Neuronal stem cell (in vitro differentiated cells): Measurements from ENCODE around the gene LGR4.

ENCODE experiments used
- DNase-seq: peaks from one replicate; pipeline ENCODE4 v3.0.0-alpha.2; 2013; ENCODE audit warnings: low spot score
- H2AFZ ChIP-seq: one replicate; pipeline ENCODE4 v1.6.1; 2013; ENCODE audit warnings: mild to moderate bottlenecking, low read length, inconsistent platforms
- H2AK5ac ChIP-seq: 2 replicates; pipeline ENCODE4 v1.6.1; 2013; ENCODE audit warnings: low read depth, mild to moderate bottlenecking, inconsistent platforms, low read length, moderate library complexity, mixed read lengths
- H2BK120ac ChIP-seq: 2 replicates; pipeline ENCODE4 v1.6.1; 2013; ENCODE audit warnings: low read depth, mild to moderate bottlenecking, inconsistent platforms, low read length, moderate library complexity, mixed read lengths
- H2BK12ac ChIP-seq: one replicate; pipeline ENCODE4 v1.6.1; 2013; ENCODE audit warnings: low read length, inconsistent platforms
- H2BK15ac ChIP-seq: 2 replicates; pipeline ENCODE4 v1.6.1; 2013; ENCODE audit warnings: mild to moderate bottlenecking, low read length, inconsistent platforms, mixed read lengths
- H2BK5ac ChIP-seq: one replicate; pipeline ENCODE4 v1.6.1; 2013; ENCODE audit warnings: inconsistent platforms, mild to moderate bottlenecking, low read length, moderate library complexity
- H3K14ac ChIP-seq: one replicate; pipeline ENCODE4 v1.6.1; 2013; ENCODE audit warnings: low read length, inconsistent platforms
- H3K18ac ChIP-seq: 2 replicates; pipeline ENCODE4 v1.6.1; 2013; ENCODE audit warnings: low read length, inconsistent platforms
- H3K23ac ChIP-seq: 2 replicates; pipeline ENCODE4 v1.6.1; 2013; ENCODE audit warnings: low read depth, mild to moderate bottlenecking, mixed read lengths, low read length, inconsistent platforms; ENCODE audit not compliant: poor library complexity
- H3K27ac ChIP-seq: replicated peaks from 3 replicates; pipeline ENCODE4 v1.5.1; 2013; ENCODE audit warnings: low read length, inconsistent platforms
- H3K27me3 ChIP-seq, 3 experiments: 2 replicates each; pipeline ENCODE4 v1.6.1; 2013; ENCODE audit warnings: low read length in 3 of 3, mild to moderate bottlenecking in 2 of 3, inconsistent platforms in 1 of 3, low read depth in 1 of 3, mixed read lengths in 1 of 3, moderate library complexity in 1 of 3; ENCODE audit not compliant: control insufficient read depth in 3 of 3, insufficient read depth in 3 of 3
- H3K36me3 ChIP-seq, 2 donors: replicated peaks in 1 of 2; 2 replicates each; pipeline ENCODE4 v1.6.1; 2013; ENCODE audit warnings: low read length in 2 of 2; ENCODE audit not compliant: control insufficient read depth in 2 of 2, insufficient read depth in 2 of 2
- H3K4ac ChIP-seq: 2 replicates; pipeline ENCODE4 v1.6.1; 2013; ENCODE audit warnings: inconsistent platforms, mild to moderate bottlenecking, low read length, moderate library complexity
- H3K4me1 ChIP-seq, 2 donors: 1 replicate in 1 of 2; 2 replicates in 1 of 2; pipeline ENCODE4 v1.6.1; 2013; ENCODE audit warnings: low read length in 2 of 2, low read depth in 1 of 2; ENCODE audit not compliant: control insufficient read depth in 2 of 2, insufficient read depth in 1 of 2
- H3K4me2 ChIP-seq: one replicate; pipeline ENCODE4 v1.6.1; 2013; ENCODE audit warnings: mild to moderate bottlenecking, low read length, inconsistent platforms; ENCODE audit not compliant: insufficient read depth, poor library complexity, severe bottlenecking
- H3K4me3 ChIP-seq, 2 donors: 2 replicates each; pipeline ENCODE4 v1.5.1; 2013; ENCODE audit warnings: low read length in 2 of 2, mild to moderate bottlenecking in 2 of 2, inconsistent platforms in 1 of 2, moderate library complexity in 1 of 2
- H3K79me1 ChIP-seq: one replicate; pipeline ENCODE4 v1.6.1; 2013; ENCODE audit warnings: low read depth, mild to moderate bottlenecking, inconsistent platforms, low read length, moderate library complexity
- H3K9ac ChIP-seq: one replicate; pipeline ENCODE4 v1.6.1; 2013; ENCODE audit warnings: mild to moderate bottlenecking, low read depth, low read length, inconsistent platforms; ENCODE audit not compliant: poor library complexity
- H3K9me3 ChIP-seq, 2 donors: replicated peaks in 1 of 2; 2 replicates each; pipeline versions ENCODE3 to v1.6.1; 2013; ENCODE audit warnings: low read length in 2 of 2, mild to moderate bottlenecking in 2 of 2, inconsistent platforms in 1 of 2, low read depth in 1 of 2, mixed read lengths in 1 of 2, moderate library complexity in 1 of 2; ENCODE audit not compliant: control insufficient read depth in 2 of 2, insufficient read depth in 1 of 2
- H4K8ac ChIP-seq: one replicate; pipeline ENCODE4 v1.6.1; 2013; ENCODE audit warnings: low read depth, mild to moderate bottlenecking, inconsistent platforms, low read length, moderate library complexity
- H4K91ac ChIP-seq: one replicate; pipeline ENCODE4 v1.6.1; 2013; ENCODE audit warnings: low read length, low read depth, mild to moderate bottlenecking, inconsistent platforms; ENCODE audit not compliant: poor library complexity
- WGBS, 2 donors: extraction: QIAGEN DNeasy Blood & Tissue Kit; methylation state at CpG; one replicate each; pipeline ENCODE4 v1.1.7; 2013; ENCODE audit warnings: missing lambda C conversion rate in 2 of 2, mixed read lengths in 1 of 2; ENCODE audit not compliant: insufficient read length in 2 of 2, insufficient replicate concordance in 1 of 2; ENCODE audit errors: extremely low coverage in 2 of 2; 5-methylcytosine and 5-hydroxymethylcytosine counted together

LGR4 gene

DNA sequence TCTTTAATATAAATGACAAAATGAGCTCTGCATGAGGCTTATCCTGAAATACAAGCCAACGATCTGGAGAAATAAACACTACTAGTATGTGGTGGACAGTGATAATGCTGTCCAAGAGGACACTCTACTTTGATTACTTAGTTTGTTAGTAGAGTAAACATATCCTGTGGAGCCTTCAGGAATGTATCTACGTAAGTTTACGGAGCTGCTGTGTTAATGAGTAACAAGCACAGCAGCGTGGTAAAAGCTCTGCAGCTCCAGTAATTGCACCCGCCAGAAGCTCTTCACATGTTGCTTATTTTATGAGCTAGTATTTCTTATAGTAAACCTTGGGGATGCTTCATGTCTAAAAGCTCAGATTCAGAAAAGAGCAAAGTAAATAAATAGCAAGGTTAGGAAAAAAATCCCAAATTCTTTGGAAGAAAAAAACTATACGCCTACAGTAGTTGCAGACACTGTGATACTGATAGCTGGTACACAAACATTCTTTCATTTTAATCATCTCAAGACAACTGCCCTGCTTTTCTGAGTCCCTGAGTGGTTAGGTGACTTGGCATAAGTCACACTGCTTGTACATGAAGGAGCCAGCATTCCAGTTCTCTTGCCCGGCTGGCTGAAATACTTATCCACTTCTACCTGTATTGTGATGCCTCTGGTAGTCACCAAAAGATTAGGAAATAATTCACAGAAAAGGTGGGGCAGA lies 76.9 kb downstream of the LGR4 start:
- Histone ChIP-seq H3K23ac (no peak overlapping the region), H3K18ac (no peak overlapping the region), H2BK15ac (no peak overlapping the region), H3K4me2 (no peak overlapping the region), H3K9me3 (no peaks in the 10 kb centered on the region), H3K4ac (no peak overlapping the region), H4K8ac (no peak overlapping the region), H4K91ac (no peak overlapping the region), H3K9ac (no peak overlapping the region), H2BK5ac (no peak overlapping the region), H3K4me1 (peaks cover 30 to 34% of the 10 kb centered on the region in 2 donors), H2AK5ac (no peak overlapping the region), H2BK12ac (no peak overlapping the region), H2BK120ac (no peak overlapping the region), H3K4me3 (no peak overlapping the region), H2AFZ (no peak overlapping the region), H3K36me3 (peaks cover 5 to 9% of the 10 kb centered on the region in 2 donors), H3K27me3 (no peaks in the 10 kb centered on the region), H3K79me1 (no peaks in the 10 kb centered on the region), H3K14ac (no peak overlapping the region), H3K27ac (no peak overlapping the region)
- no CpG with 5 or more reads among the region's 7 CpGs for WGBS, 2 donors
- no peak for DNase-seq

DNA sequence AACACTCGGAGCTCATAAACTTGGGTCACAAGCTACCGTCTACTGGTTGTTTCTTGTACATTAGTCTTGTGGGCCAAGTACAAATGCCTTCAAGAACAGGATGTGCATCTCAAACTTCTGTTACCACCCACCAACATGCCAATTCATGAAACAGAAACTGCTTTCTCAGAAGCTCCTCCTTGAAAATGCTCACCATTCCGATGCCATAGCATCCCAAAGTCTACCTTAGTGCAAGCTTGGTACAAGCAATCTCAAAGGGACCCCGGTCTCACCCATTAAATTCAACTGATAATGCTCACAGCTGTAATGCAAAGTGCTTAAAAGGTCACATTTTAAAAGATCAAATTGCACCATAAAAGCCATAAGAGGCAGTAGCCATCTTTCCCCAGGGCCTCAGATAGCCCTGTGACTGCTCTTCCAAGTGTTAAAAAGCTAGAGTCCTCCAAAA lies 77.8 kb downstream of the LGR4 start:
- Histone ChIP-seq H3K9ac (no peak overlapping the region), H3K79me1 (no peaks in the 10 kb centered on the region), H3K4me3 (no peak overlapping the region), H3K18ac (no peak overlapping the region), H2BK5ac (no peak overlapping the region), H2AK5ac (no peak overlapping the region), H3K4me1 (peaks cover 32 to 38% of the 10 kb centered on the region in 2 donors), H2BK12ac (no peak overlapping the region), H3K27ac (peak overlapping the region; percentile 32), H3K4me2 (no peak overlapping the region), H4K8ac (no peak overlapping the region), H3K23ac (no peak overlapping the region), H2BK15ac (no peak overlapping the region), H3K27me3 (no peaks in the 10 kb centered on the region), H4K91ac (no peak overlapping the region), H3K9me3 (no peaks in the 10 kb centered on the region), H3K14ac (no peak overlapping the region), H2BK120ac (no peak overlapping the region), H3K36me3 (peaks cover 5 to 18% of the 10 kb centered on the region in 2 donors), H3K4ac (no peak overlapping the region), H2AFZ (no peak overlapping the region)
- no CpG with 5 or more reads among the region's 4 CpGs for WGBS, 2 donors
- no peak for DNase-seq

DNA sequence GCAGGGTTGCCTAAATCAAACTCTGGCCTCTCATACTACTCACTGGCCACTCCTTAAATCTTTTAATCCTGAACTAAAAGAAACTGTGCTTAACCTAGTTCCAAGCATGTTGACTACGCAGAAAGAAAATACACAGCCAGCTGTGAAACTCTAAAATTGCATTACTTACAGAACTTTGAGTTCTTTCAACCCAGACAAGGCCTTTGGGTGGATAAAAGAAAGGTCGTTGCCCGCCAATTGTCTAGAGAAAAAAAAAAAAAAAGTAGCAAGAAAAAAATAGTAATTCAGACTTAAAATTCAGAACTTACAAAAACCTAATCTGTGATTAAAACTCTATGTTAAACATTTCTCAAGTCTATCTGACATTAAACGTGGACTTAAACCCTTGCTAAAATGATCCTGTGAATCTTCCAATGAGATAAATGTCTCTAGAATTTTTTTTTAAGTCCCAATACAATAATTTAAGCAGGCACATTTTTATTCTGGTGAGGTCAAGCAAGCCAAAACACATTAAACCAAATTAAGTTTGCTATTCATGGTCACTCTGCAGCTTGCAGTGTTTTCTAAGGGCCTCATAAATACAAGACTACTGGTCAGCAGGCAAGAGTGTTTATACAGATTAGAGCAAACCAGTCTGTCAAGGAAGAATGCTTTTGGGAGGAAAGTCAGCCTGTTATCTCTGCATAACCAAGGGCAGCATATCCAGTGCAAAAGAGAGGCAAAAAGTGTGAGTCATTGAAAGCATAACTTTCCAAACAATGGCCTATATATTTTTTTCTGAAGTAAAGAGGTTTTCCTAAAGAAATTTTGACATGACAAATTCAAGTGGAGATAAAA lies 80.1 kb downstream of the LGR4 start:
- Histone ChIP-seq H3K4me2 (no peak overlapping the region), H3K4ac (no peak overlapping the region), H2AFZ (no peak overlapping the region), H2BK15ac (no peak overlapping the region), H4K91ac (no peak overlapping the region), H3K9me3 (no peaks in the 10 kb centered on the region), H3K27ac (peak overlapping the region; percentile 81), H3K79me1 (peaks cover under 1% of the 10 kb centered on the region), H3K27me3 (no peaks in the 10 kb centered on the region), H3K4me3 (no peak overlapping the region), H3K18ac (no peak overlapping the region), H4K8ac (no peak overlapping the region), H2AK5ac (no peak overlapping the region), H3K23ac (no peak overlapping the region), H2BK120ac (no peak overlapping the region), H3K4me1 (peaks cover 25 to 42% of the 10 kb centered on the region in 2 donors), H3K14ac (no peak overlapping the region), H2BK12ac (no peak overlapping the region), H2BK5ac (no peak overlapping the region), H3K9ac (no peak overlapping the region), H3K36me3 (peaks cover 0 to 15% of the 10 kb centered on the region in 2 donors)
- no CpG with 5 or more reads among the region's 4 CpGs for WGBS, 2 donors
- DNase-seq: peak; percentile 56

DNA sequence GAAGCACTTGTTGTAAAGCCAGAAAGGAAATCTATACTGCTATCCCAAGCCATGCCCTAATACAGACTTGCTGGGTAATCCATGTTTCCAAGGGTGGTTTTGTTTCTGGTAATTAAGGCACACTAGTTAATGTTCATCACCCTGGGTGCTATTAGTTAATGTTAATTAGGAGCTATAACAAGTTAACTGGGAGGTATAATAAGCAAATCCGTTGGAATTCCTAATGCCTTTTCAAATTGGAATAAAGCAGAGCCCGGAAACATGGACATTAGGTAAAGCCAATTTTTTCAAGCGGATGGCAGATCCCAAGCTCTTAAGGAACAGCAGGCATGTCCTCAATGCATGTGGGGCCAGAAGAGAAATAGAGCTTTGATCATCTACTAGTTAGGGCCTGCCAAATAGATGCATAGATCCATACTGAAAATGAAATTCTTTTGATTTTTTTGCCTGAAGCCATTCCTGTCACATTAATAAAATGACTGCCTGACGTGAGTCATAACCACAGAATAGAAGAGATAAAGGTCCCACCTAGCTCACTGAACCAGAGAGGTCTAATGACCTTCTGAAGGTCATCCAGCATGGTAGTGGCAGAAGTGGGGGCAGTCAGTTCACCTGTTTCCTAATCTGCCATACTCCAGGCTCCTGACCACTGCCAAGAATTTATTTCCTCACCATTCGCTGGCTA lies 81.1 kb downstream of the LGR4 start:
- H3K27me3 ChIP-seq: no peaks in the 10 kb centered on the region
- H3K27ac ChIP-seq: peak overlapping the region; percentile 81
- H3K18ac ChIP-seq: no peak overlapping the region
- peaks cover 27 to 42% of the 10 kb centered on the region in 2 donors for H3K4me1 ChIP-seq
- no peak overlapping the region for H2BK5ac ChIP-seq
- H4K8ac ChIP-seq: no peak overlapping the region
- no peak overlapping the region for H2AFZ ChIP-seq
- WGBS, 2 donors: no CpG with 5 or more reads among the region's 5 CpGs
- no peak overlapping the region for H3K14ac ChIP-seq
- no peak overlapping the region for H2BK12ac ChIP-seq
- no peak overlapping the region for H2BK120ac ChIP-seq
- H3K23ac ChIP-seq: no peak overlapping the region
- no peak overlapping the region for H3K4ac ChIP-seq
- H3K4me3 ChIP-seq: no peak overlapping the region
- H3K36me3 ChIP-seq: peaks cover 0 to 15% of the 10 kb centered on the region in 2 donors
- no peaks in the 10 kb centered on the region for H3K9me3 ChIP-seq
- no peak overlapping the region for H3K9ac ChIP-seq
- H3K4me2 ChIP-seq: no peak overlapping the region
- no peak overlapping the region for H4K91ac ChIP-seq
- no peak overlapping the region for H2BK15ac ChIP-seq
- H3K79me1 ChIP-seq: peaks cover 2% of the 10 kb centered on the region
- DNase-seq: peak; percentile 24
- no peak overlapping the region for H2AK5ac ChIP-seq
